ENCODE measurements around the gene MAP3K7.

GRCh38 chr6:90493332-90493731 lies 93.5 kb downstream of the MAP3K7 start:
- TF ChIP-seq CTCF (conservative IDR thresholded peaks at IDR 0.05; ENCODE audit: low read length) (no peak), EZH2phosphoT487 (IDR thresholded peaks at IDR 0.05; ENCODE audit: borderline replicate concordance) (no peak)
